Kidney (tissue), 14 donors: Measurements from ENCODE around the gene NAV3. TPM values are rescaled to one million over a fixed set of nuclear protein-coding genes. Genes with fewer than 3 reads are reported as not detected.

Experiments
- DNase-seq, 5 donors: peaks; one replicate each; pipeline ENCODE4 v3.0.0-alpha.2; 2013 to 2020
- FAIRE-seq: peaks from 2 replicates; lab custom pipeline; 2012; peaks lifted over from hg19 to GRCh38; lab: Jason Lieb, UNC
- H3K27ac ChIP-seq, 2 donors: one replicate each; pipeline ENCODE4 v1.7.0; 2013; ENCODE audit warnings: low read depth in 2 of 2, low read length in 2 of 2, inconsistent platforms in 1 of 2
- H3K27me3 ChIP-seq: one replicate; pipeline ENCODE4 v1.7.1; 2013; ENCODE audit warnings: low read length, inconsistent platforms; ENCODE audit not compliant: control insufficient read depth, insufficient read depth
- H3K36me3 ChIP-seq, 3 donors: one replicate each; pipeline versions ENCODE4 v1.7.0 to v1.7.1; 2013; ENCODE audit warnings: low read length in 3 of 3, control low read depth in 1 of 3, inconsistent platforms in 1 of 3; ENCODE audit not compliant: insufficient read depth in 3 of 3, control insufficient read depth in 2 of 3
- H3K4me1 ChIP-seq, 3 donors: one replicate each; pipeline versions ENCODE4 v1.7.0 to v1.7.1; 2013; ENCODE audit warnings: low read length in 3 of 3, inconsistent platforms in 1 of 3, low read depth in 1 of 3; ENCODE audit not compliant: control insufficient read depth in 2 of 3, insufficient read depth in 2 of 3
- H3K4me3 ChIP-seq, 3 donors: one replicate each; pipeline versions ENCODE4 v1.7.0 to v1.8.1; 2013; ENCODE audit warnings: low read length in 3 of 3, control low read depth in 1 of 3, inconsistent platforms in 1 of 3
- H3K9ac ChIP-seq, 3 donors: one replicate each; pipeline versions ENCODE4 v1.7.0 to v1.7.1; 2013; ENCODE audit warnings: low read length in 3 of 3, control low read depth in 1 of 3, inconsistent platforms in 1 of 3
- H3K9me3 ChIP-seq, 3 donors: one replicate each; pipeline versions ENCODE4 v1.7.0 to v1.7.1; 2013; ENCODE audit warnings: low read length in 3 of 3, control low read depth in 1 of 3, inconsistent platforms in 1 of 3; ENCODE audit not compliant: control insufficient read depth in 2 of 3, insufficient read depth in 1 of 3
- intact Hi-C: fragments of 100-400 bp; cut with DNase I; formaldehyde crosslinking; loops from one replicate; pipeline ENCODE4 v1.11.1; 2022
- polyA plus RNA-seq: library from polyadenylated mRNA; stranded (reverse); fragments of 350-450 nt; fragmentation: Illumina TruSeq; extraction: RNeasy Lipid Tissue Mini Kit (QIAGEN cat#74804); gene quantifications from one replicate; pipeline ENCODE4 v1.2.3, GENCODE V29; 2014; ENCODE audit warnings: low read depth, low replicate concordance; ENCODE audit not compliant: insufficient read depth
- total RNA-seq: library from RNA; stranded (reverse); fragmentation: NEBNext Ultra II Directional; extraction: Animal tissue kit (Norgen Biotek cat#: 25700); gene quantifications from one replicate; pipeline ENCODE4 v1.2.1, GENCODE V29; 2021
- TF ChIP-seq, protein P1 (sequence below): IDR thresholded peaks from 3 replicates; pipeline ENCODE4 v1.5.1; 2012; ENCODE audit warnings: mild to moderate bottlenecking, moderate library complexity, borderline replicate concordance; ENCODE audit not compliant: insufficient read depth; ENCODE audit errors: extremely low read depth
- donor health status: control.
- donor health status: control.
- donor health status: control.
- donor health status: control.
- donor health status: control.
- donor health status: DM: yes; HTN: yes; CAD: no.
- donor health status: Normal renal cell carcinoma (clear cell type).

Gene NAV3
- total and polyA plus RNA-seq, 2 donors from 2014 or later = 0.34 to 4.5 TPM

DNA sequence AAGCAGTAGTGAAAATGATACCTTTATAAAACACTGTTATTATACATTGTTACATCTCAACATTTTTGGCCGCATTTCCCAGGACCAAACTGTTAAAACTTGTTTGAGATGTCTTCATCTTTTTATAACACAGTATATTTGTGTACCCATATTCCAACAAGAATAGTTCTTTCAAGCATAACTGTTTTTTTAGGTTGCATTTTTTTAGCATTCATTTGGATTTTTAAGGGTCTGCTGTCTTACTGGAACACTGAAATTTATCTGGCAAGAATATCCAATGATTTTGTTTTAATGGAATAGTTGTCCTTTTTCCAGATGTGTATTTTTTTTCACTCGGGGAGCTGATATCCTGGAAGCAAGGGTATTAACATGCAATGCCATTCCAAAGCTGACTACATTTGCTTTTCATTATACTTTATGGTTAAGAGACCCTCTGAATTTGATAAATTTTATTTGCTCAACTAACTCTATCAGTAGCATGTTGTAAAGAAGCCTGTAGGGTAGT lies 8.9 kb upstream of the NAV3 start:
- H3K4me1 ChIP-seq = no peaks in the 10 kb centered on the region
- H3K4me3 ChIP-seq = no peak overlapping the region
- intact Hi-C loops = no loop called here
- FAIRE-seq = no peak
- no peak for DNase-seq
- TF ChIP-seq, protein P1, sequence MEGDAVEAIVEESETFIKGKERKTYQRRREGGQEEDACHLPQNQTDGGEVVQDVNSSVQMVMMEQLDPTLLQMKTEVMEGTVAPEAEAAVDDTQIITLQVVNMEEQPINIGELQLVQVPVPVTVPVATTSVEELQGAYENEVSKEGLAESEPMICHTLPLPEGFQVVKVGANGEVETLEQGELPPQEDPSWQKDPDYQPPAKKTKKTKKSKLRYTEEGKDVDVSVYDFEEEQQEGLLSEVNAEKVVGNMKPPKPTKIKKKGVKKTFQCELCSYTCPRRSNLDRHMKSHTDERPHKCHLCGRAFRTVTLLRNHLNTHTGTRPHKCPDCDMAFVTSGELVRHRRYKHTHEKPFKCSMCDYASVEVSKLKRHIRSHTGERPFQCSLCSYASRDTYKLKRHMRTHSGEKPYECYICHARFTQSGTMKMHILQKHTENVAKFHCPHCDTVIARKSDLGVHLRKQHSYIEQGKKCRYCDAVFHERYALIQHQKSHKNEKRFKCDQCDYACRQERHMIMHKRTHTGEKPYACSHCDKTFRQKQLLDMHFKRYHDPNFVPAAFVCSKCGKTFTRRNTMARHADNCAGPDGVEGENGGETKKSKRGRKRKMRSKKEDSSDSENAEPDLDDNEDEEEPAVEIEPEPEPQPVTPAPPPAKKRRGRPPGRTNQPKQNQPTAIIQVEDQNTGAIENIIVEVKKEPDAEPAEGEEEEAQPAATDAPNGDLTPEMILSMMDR = no peak
- no peak overlapping the region for H3K9ac ChIP-seq
- H3K27ac ChIP-seq = no peak overlapping the region
- no peaks in the 10 kb centered on the region for H3K27me3 ChIP-seq
- no peaks in the 10 kb centered on the region for H3K9me3 ChIP-seq
- H3K36me3 ChIP-seq = no peaks in the 10 kb centered on the region

DNA sequence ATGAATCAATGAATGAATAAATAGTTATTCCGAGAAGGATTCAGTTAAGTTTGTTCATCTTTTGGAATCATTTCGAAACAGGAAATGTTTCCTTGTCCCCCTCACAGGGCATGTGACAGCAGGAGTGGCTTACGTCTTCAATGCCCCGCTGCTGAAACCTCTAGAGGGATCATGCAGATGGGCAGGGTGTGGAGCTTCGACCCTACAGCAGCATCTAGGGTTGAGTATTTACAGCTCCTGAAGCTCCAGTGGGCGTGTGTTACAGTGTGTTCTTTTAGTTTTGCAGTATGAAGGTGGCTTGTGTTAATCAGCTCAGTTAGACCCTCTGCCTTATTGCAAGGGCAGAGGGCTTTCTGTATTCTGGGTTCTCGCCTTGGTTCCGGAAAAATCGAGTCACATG lies 2.6 kb downstream of the NAV3 start:
- no peaks in the 10 kb centered on the region for H3K4me1 ChIP-seq
- H3K27ac ChIP-seq = no peak overlapping the region
- H3K9me3 ChIP-seq = no peaks in the 10 kb centered on the region
- H3K9ac ChIP-seq = no peak overlapping the region
- intact Hi-C loops = no loop called here
- H3K36me3 ChIP-seq = no peaks in the 10 kb centered on the region
- TF ChIP-seq, protein P1 = no peak
- no peak overlapping the region for H3K4me3 ChIP-seq
- no peaks in the 10 kb centered on the region for H3K27me3 ChIP-seq
- DNase-seq (no peak), FAIRE-seq (no peak)

DNA sequence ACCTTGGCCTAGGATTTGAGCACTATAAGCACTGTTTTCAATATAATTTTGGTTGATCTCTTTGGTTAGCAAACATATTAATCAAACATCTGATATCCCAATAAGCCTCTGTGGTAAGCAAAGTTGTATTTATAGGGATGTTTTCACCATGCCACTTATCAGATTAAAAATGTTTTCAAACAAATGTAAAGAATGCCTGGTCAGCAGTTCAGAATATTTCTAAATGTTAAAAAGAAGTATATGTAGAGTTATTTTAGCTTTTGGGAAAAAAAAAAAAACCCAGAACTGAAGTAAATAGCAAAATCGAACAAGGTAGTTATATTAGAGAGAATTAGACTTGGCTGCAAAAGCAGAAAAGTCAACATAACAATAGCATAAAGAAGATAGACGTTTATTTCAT lies 3.9 kb downstream of the NAV3 start:
- Histone ChIP-seq H3K36me3 (no peaks in the 10 kb centered on the region), H3K9ac (no peak overlapping the region), H3K27ac (no peak overlapping the region), H3K4me1 (no peaks in the 10 kb centered on the region), H3K4me3 (no peak overlapping the region), H3K27me3 (no peaks in the 10 kb centered on the region), H3K9me3 (no peaks in the 10 kb centered on the region)
- TF ChIP-seq, protein P1 = no peak
- no peak for FAIRE-seq
- intact Hi-C loops = no loop called here
- DNase-seq = no peak

DNA sequence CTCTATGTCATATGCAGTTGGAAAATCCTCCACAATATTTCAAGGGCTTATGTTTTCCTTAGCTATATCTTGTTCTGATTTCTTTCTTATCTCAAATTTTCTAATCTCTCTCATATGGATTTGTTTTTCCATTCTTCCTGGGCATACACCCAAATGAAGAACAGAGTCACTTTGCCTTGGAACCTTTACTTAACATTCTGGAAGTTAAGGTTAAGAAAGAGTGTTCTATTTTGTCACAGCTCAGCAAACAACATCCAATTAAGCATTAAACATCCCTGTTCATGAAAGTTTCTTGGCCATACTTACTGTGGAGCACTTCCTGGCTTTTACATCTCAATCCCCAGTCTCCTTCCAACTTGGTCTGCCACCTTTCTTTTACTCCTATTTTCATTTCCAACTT lies 5.3 kb downstream of the NAV3 start:
- H3K4me3 ChIP-seq = no peak overlapping the region
- no peaks in the 10 kb centered on the region for H3K27me3 ChIP-seq
- TF ChIP-seq, protein P1 = no peak
- no peak overlapping the region for H3K27ac ChIP-seq
- H3K9me3 ChIP-seq = no peaks in the 10 kb centered on the region
- no peak overlapping the region for H3K9ac ChIP-seq
- H3K36me3 ChIP-seq = no peaks in the 10 kb centered on the region
- DNase-seq (peak in 2 of 5 donors; percentile 13 to 50), FAIRE-seq (no peak)
- H3K4me1 ChIP-seq = no peaks in the 10 kb centered on the region
- intact Hi-C loops = no loop called here
